Measurements from ENCODE around the gene ZBTB38.

GRCh38 chr3:141385406-141386125 is 17.3 kb downstream of the ZBTB38 start:
- TF ChIP-seq, protein P1, sequence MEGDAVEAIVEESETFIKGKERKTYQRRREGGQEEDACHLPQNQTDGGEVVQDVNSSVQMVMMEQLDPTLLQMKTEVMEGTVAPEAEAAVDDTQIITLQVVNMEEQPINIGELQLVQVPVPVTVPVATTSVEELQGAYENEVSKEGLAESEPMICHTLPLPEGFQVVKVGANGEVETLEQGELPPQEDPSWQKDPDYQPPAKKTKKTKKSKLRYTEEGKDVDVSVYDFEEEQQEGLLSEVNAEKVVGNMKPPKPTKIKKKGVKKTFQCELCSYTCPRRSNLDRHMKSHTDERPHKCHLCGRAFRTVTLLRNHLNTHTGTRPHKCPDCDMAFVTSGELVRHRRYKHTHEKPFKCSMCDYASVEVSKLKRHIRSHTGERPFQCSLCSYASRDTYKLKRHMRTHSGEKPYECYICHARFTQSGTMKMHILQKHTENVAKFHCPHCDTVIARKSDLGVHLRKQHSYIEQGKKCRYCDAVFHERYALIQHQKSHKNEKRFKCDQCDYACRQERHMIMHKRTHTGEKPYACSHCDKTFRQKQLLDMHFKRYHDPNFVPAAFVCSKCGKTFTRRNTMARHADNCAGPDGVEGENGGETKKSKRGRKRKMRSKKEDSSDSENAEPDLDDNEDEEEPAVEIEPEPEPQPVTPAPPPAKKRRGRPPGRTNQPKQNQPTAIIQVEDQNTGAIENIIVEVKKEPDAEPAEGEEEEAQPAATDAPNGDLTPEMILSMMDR (conservative IDR thresholded peaks at IDR 0.05; ENCODE audit: low read depth, low read length) = no peak
- TF ChIP-seq EZH2 (IDR thresholded peaks at IDR 0.05; ENCODE audit: low read length, unreplicated experiment) (no peak), EZH2phosphoT487 (IDR thresholded peaks at IDR 0.05; ENCODE audit: borderline replicate concordance, low read length) (no peak)
